Measurements from ENCODE around the gene MUC4.

GRCh38 chr3:195806211-195806915 lies 5.4 kb downstream of the MUC4 start:
- TF ChIP-seq CTCF (IDR thresholded peaks at IDR 0.05) (no peak), POLR2A (IDR thresholded peaks at IDR 0.05) (no peak)

All from testis (tissue), 2 donors.